ENCODE results near the gene NCOR1. TPM values are rescaled to one million over a fixed set of nuclear protein-coding genes. Genes with fewer than 3 reads are reported as not detected.
A peak's percentile ranks its signal among the peaks of the same experiment; 100 is the strongest.
"Not testable (repeated sequence)": the region's sequence is repeated elsewhere in the genome, so short reads cannot be mapped to it uniquely, and the experiment has no call there.

NCOR1 gene
- total RNA-seq, 1 donor from 2014 or later, result 62.5 TPM

- ATAC-seq, result no peak
- DNase-seq, result no peak
- intact Hi-C loops (cut with micrococcal nuclease), result no loop called here
Observed at GRCh38 chr17:16108386-16108785, 106.9 kb downstream of the NCOR1 start.

GRCh38 chr17:16107165-16107770 lies 108.1 kb downstream of the NCOR1 start:
- DNase-seq, result no peak
- intact Hi-C loops (cut with micrococcal nuclease), result no loop called here
- no peak for ATAC-seq

GRCh38 chr17:16106161-16106891 lies 109.0 kb downstream of the NCOR1 start:
- intact Hi-C loops (cut with micrococcal nuclease), result no loop called here
- ATAC-seq (peak; percentile 83), DNase-seq (no peak)

- DNase-seq (no peak), ATAC-seq (no peak)
- intact Hi-C loops (cut with micrococcal nuclease), result no loop called here
Observed at GRCh38 chr17:16104189-16104588, 111.1 kb downstream of the NCOR1 start.

GRCh38 chr17:16101440-16101839 lies 113.9 kb downstream of the NCOR1 start:
- DNase-seq (no peak), ATAC-seq (no peak)
- intact Hi-C loops (cut with micrococcal nuclease), result no loop called here

- intact Hi-C loops (cut with micrococcal nuclease), result no loop called here
- DNase-seq (no peak), ATAC-seq (no peak)
Observed at GRCh38 chr17:16100737-16101400, 114.5 kb downstream of the NCOR1 start.

- intact Hi-C loops (cut with micrococcal nuclease), result no loop called here
- no peak for ATAC-seq
- DNase-seq, result no peak
Observed at GRCh38 chr17:16091773-16092172, 123.6 kb downstream of the NCOR1 start.

GRCh38 chr17:16086957-16087356 lies 128.4 kb downstream of the NCOR1 start:
- intact Hi-C loops (cut with micrococcal nuclease), result no loop called here
- no peak for DNase-seq
- ATAC-seq, result no peak

- DNase-seq, result no peak
- intact Hi-C loops (cut with micrococcal nuclease), result no loop called here
- ATAC-seq, result peak; percentile 19
Observed at GRCh38 chr17:16085066-16085699, 130.2 kb downstream of the NCOR1 start.

- ATAC-seq (no peak), DNase-seq (no peak)
- intact Hi-C loops (cut with micrococcal nuclease), result no loop called here
Observed at GRCh38 chr17:16083223-16083622, 132.1 kb downstream of the NCOR1 start.

- no peak for ATAC-seq
- intact Hi-C loops (cut with micrococcal nuclease), result no loop called here
- DNase-seq, result no peak
Observed at GRCh38 chr17:16081507-16082087, 133.7 kb downstream of the NCOR1 start.

GRCh38 chr17:16080366-16080765 lies 135.0 kb downstream of the NCOR1 start:
- intact Hi-C loops (cut with micrococcal nuclease), result no loop called here
- DNase-seq, result no peak
- no peak for ATAC-seq

- DNase-seq (no peak), ATAC-seq (no peak)
- intact Hi-C loops (cut with micrococcal nuclease), result no loop called here
Observed at GRCh38 chr17:16075949-16076348, 139.4 kb downstream of the NCOR1 start.

- ATAC-seq, result no peak
Observed at GRCh38 chr17:16074423-16074822, 140.9 kb downstream of the NCOR1 start.

GRCh38 chr17:16073845-16074244 lies 141.5 kb downstream of the NCOR1 start:
- intact Hi-C loops (cut with micrococcal nuclease), result no loop called here
- ATAC-seq (no peak), DNase-seq (no peak)

More at GRCh38 chr17:16074423-16074822, 140.9 kb downstream of the NCOR1 start:
- DNase-seq, result no peak
- intact Hi-C loops (cut with micrococcal nuclease), result no loop called here

GRCh38 chr17:16072031-16072430 lies 143.3 kb downstream of the NCOR1 start:
- DNase-seq (no peak), ATAC-seq (no peak)
- intact Hi-C loops (cut with micrococcal nuclease), result no loop called here

GRCh38 chr17:16068323-16068722 lies 147.0 kb downstream of the NCOR1 start:
- no peak for ATAC-seq
- DNase-seq, result no peak
- intact Hi-C loops (cut with micrococcal nuclease), result no loop called here

GRCh38 chr17:16066125-16066524 lies 149.2 kb downstream of the NCOR1 start:
- intact Hi-C loops (cut with micrococcal nuclease), result no loop called here
- no peak for DNase-seq
- ATAC-seq, result no peak

GRCh38 chr17:16061631-16062030 lies 153.7 kb downstream of the NCOR1 start:
- ATAC-seq (no peak), DNase-seq (no peak)
- intact Hi-C loops (cut with micrococcal nuclease), result no loop called here

- ATAC-seq; DNase-seq; intact Hi-C loops (cut with micrococcal nuclease): not testable (repeated sequence)
Observed at GRCh38 chr17:16055139-16055538, 160.2 kb downstream of the NCOR1 start.

Data from left ventricle myocardium superior (tissue), 1 donor.